ENCODE data around the gene ASB16.

The ASB16 gene

GRCh38 chr17:44216173-44216572 is 45.7 kb downstream of the ASB16 start:
- H3K9me3 ChIP-seq (ENCODE audit: control insufficient read depth, insufficient read depth, low read length) = no peaks in the 10 kb centered on the region
- H3K9me2 ChIP-seq (replicated peaks; ENCODE audit: control insufficient read depth, low read length) = no peaks in the 10 kb centered on the region
- peaks cover 22% of the 10 kb centered on the region for H3F3A ChIP-seq (ENCODE audit: control insufficient read depth, insufficient read depth)
- H3K79me2 ChIP-seq (ENCODE audit: control insufficient read depth, low read length) = peaks cover 55% of the 10 kb centered on the region
- peaks cover 69% of the 10 kb centered on the region for H3K36me3 ChIP-seq (ENCODE audit: control insufficient read depth, low read length)
- TF ChIP-seq CTCF (IDR thresholded peaks at IDR 0.05; ENCODE audit: low read depth, low read length, poor library complexity, severe bottlenecking) = no peak
- TF ChIP-seq EZH2phosphoT487 (IDR thresholded peaks at IDR 0.05; ENCODE audit: borderline replicate concordance, low read length) = no peak
- peak overlapping the region; percentile 80 for H3K4me2 ChIP-seq (ENCODE audit: low read length)
- H3K4me1 ChIP-seq (ENCODE audit: control insufficient read depth, low read length) = peaks cover 60% of the 10 kb centered on the region
- H3K27me3 ChIP-seq (ENCODE audit: control insufficient read depth, low read length) = no peaks in the 10 kb centered on the region
- H3K4me3 ChIP-seq (ENCODE audit: low read length) = peak overlapping the region; percentile 96
- no peaks in the 10 kb centered on the region for H4K20me1 ChIP-seq (ENCODE audit: control insufficient read depth, insufficient read depth, low read depth, low read length)
- H3K27ac ChIP-seq (ENCODE audit: low read depth, low read length) = peak overlapping the region; percentile 82

DNA sequence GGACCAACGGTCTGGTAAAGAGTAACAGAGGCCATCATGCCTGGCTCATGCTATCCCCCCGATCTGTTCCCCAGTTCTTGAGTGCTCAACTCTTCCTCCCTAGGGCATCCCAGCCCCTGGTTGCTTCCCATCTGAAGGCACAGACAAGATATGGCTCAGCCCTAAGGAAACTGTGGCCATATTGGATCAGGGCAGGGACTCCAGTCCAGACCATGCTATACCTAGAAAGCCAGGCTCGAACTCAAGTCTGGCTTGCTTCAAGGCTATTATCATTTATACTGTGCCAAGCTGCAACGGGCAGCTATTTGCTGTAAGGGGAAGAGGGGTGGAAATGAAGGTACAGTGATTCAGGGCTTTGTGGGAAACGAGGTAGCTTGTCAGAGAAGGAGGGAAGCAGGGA is 46.2 kb downstream of the ASB16 start:
- H3K27ac ChIP-seq (ENCODE audit: low read depth, low read length) = peak overlapping the region; percentile 82

DNA sequence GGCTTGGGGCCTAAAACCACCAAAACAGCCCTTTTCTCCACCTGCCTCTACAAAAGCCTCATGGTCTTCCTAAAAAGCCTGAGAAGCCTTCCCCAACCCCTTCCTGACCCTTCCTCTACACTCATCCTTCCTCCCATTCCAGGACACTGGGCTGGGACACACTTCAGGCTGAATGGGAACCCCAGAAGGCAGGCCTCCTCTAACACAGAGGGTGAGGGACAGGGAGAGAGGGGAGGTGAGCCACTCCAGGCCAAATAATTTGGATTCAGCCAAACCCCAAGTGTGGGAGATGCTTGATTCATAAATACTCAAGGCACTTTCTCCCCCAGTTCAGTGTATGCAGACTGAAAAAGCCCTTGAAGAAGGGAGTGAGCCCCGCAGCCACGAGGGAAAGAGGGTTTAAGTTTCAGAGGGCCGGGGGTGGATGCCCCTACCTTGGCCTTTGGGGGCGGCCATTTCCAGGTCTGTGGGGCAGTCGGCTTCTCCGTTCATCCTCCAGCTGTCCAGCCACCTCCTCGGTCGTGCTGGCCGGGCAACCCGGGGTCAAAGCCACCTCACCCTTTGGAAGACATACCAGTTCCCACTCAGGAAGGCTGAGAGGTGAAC is 47.3 kb downstream of the ASB16 start:
- Histone ChIP-seq H3K27ac (ENCODE audit: low read depth, low read length) (peak overlapping the region; percentile 82), H3K27me3 (ENCODE audit: control insufficient read depth, low read length) (no peaks in the 10 kb centered on the region), H3F3A (ENCODE audit: control insufficient read depth, insufficient read depth) (peaks cover 24% of the 10 kb centered on the region), H4K20me1 (ENCODE audit: control insufficient read depth, insufficient read depth, low read depth, low read length) (no peaks in the 10 kb centered on the region), H3K4me3 (ENCODE audit: low read length) (peak overlapping the region; percentile 96), H3K79me2 (ENCODE audit: control insufficient read depth, low read length) (peaks cover 67% of the 10 kb centered on the region), H3K9me2 (replicated peaks; ENCODE audit: control insufficient read depth, low read length) (no peaks in the 10 kb centered on the region), H3K9me3 (ENCODE audit: control insufficient read depth, insufficient read depth, low read length) (no peaks in the 10 kb centered on the region), H3K4me2 (ENCODE audit: low read length) (peak overlapping the region; percentile 80), H3K4me1 (ENCODE audit: control insufficient read depth, low read length) (peaks cover 56% of the 10 kb centered on the region), H3K36me3 (ENCODE audit: control insufficient read depth, low read length) (peaks cover 60% of the 10 kb centered on the region)
- TF ChIP-seq CTCF (IDR thresholded peaks at IDR 0.05; ENCODE audit: low read depth, low read length, poor library complexity, severe bottlenecking) (no peak), EZH2phosphoT487 (IDR thresholded peaks at IDR 0.05; ENCODE audit: borderline replicate concordance, low read length) (no peak)

More for the DNA sequence above, 46.2 kb downstream of the ASB16 start:
- H3K36me3 ChIP-seq (ENCODE audit: control insufficient read depth, low read length) = peaks cover 64% of the 10 kb centered on the region
- no peaks in the 10 kb centered on the region for H3K9me2 ChIP-seq (replicated peaks; ENCODE audit: control insufficient read depth, low read length)
- H4K20me1 ChIP-seq (ENCODE audit: control insufficient read depth, insufficient read depth, low read depth, low read length) = no peaks in the 10 kb centered on the region
- H3K4me3 ChIP-seq (ENCODE audit: low read length) = peak overlapping the region; percentile 96
- peak overlapping the region; percentile 80 for H3K4me2 ChIP-seq (ENCODE audit: low read length)
- TF ChIP-seq CTCF (IDR thresholded peaks at IDR 0.05; ENCODE audit: low read depth, low read length, poor library complexity, severe bottlenecking) (no peak), EZH2phosphoT487 (IDR thresholded peaks at IDR 0.05; ENCODE audit: borderline replicate concordance, low read length) (no peak)
- H3K9me3 ChIP-seq (ENCODE audit: control insufficient read depth, insufficient read depth, low read length) = no peaks in the 10 kb centered on the region
- peaks cover 57% of the 10 kb centered on the region for H3K4me1 ChIP-seq (ENCODE audit: control insufficient read depth, low read length)
- H3K27me3 ChIP-seq (ENCODE audit: control insufficient read depth, low read length) = no peaks in the 10 kb centered on the region
- peaks cover 20% of the 10 kb centered on the region for H3F3A ChIP-seq (ENCODE audit: control insufficient read depth, insufficient read depth)
- peaks cover 60% of the 10 kb centered on the region for H3K79me2 ChIP-seq (ENCODE audit: control insufficient read depth, low read length)
